Small intestine (tissue), 7 donors: ENCODE results near the gene PELI2. TPM values are rescaled to one million over a fixed set of nuclear protein-coding genes. Genes with fewer than 3 reads are reported as not detected.
A peak's percentile ranks its signal among the peaks of the same experiment; 100 is the strongest.

ENCODE experiments used
- DNase-seq, 2 donors: peaks; one replicate each; pipeline versions ENCODE4 v3.0.0 to v3.0.0-alpha.2; 2013
- FAIRE-seq: peaks from 2 replicates; lab custom pipeline; 2012; peaks lifted over from hg19 to GRCh38; lab: Jason Lieb, UNC
- H3K27ac ChIP-seq, 3 donors: one replicate each; pipeline ENCODE4 v1.5.1; 2013; ENCODE audit warnings: low read length in 2 of 3, mild to moderate bottlenecking in 2 of 3, control low read depth in 1 of 3, inconsistent platforms in 1 of 3, low read depth in 1 of 3, moderate library complexity in 1 of 3
- H3K27me3 ChIP-seq, 3 donors: one replicate each; pipeline ENCODE4 v1.6.1; 2013; ENCODE audit warnings: low read length in 3 of 3, inconsistent platforms in 1 of 3; ENCODE audit not compliant: control insufficient read depth in 3 of 3, insufficient read depth in 3 of 3
- H3K36me3 ChIP-seq, 3 donors: one replicate each; pipeline ENCODE4 v1.6.1; 2013; ENCODE audit warnings: low read length in 3 of 3, inconsistent platforms in 1 of 3, low read depth in 1 of 3, mild to moderate bottlenecking in 1 of 3, moderate library complexity in 1 of 3; ENCODE audit not compliant: control insufficient read depth in 3 of 3, insufficient read depth in 2 of 3
- H3K4me1 ChIP-seq, 3 donors: one replicate each; pipeline ENCODE4 v1.6.1; 2013; ENCODE audit warnings: low read length in 2 of 3, inconsistent platforms in 1 of 3, low read depth in 1 of 3, mild to moderate bottlenecking in 1 of 3, moderate library complexity in 1 of 3; ENCODE audit not compliant: control insufficient read depth in 3 of 3, insufficient read depth in 2 of 3
- H3K4me3 ChIP-seq, 3 donors: one replicate each; pipeline ENCODE4 v1.5.1; 2013; ENCODE audit warnings: low read length in 3 of 3, control low read depth in 1 of 3, inconsistent platforms in 1 of 3, low read depth in 1 of 3, mild to moderate bottlenecking in 1 of 3, moderate library complexity in 1 of 3
- H3K9me3 ChIP-seq, 2 donors: one replicate each; pipeline ENCODE4 v1.6.1; 2013; ENCODE audit warnings: low read depth in 1 of 2, low read length in 1 of 2; ENCODE audit not compliant: control insufficient read depth in 2 of 2, insufficient read depth in 1 of 2
- WGBS, 3 donors: extraction: QIAGEN DNeasy Blood & Tissue Kit; methylation state at CpG; one replicate each; pipeline ENCODE4 v1.1.7; 2013; 5-methylcytosine and 5-hydroxymethylcytosine counted together
- polyA plus RNA-seq, 4 donors: library from polyadenylated mRNA; stranded (reverse) in 3 of 4; unstranded in 1 of 4; fragments of 200-250 nt in 3 of 4; fragments of 120-200 nt in 1 of 4; gene quantifications; one replicate each; pipeline versions ENCODE4 v1.2.1 to v1.2.3, GENCODE V29; 2013
- donor health status: healthy with polysubstance abuse.
- donor health status: control.
- donor health status: control.
- donor health status: Bipolar disorder and iron deficiency.
- donor health status: healthy.

Gene PELI2
- polyA plus RNA-seq, 4 donors, result 4.4 to 19.5 (median 8.9) TPM

GRCh38 chr14:56333359-56334292 is 215.4 kb downstream of the PELI2 start:
- WGBS, 3 donors, result 64 to 73% (median 72%) methylated on average over 9 of the region's 9 CpGs
- FAIRE-seq, result no peak
- DNase-seq, result peak; percentile 25 to 30
- H3K9me3 ChIP-seq, result no peaks in the 10 kb centered on the region
- H3K36me3 ChIP-seq, result no peaks in the 10 kb centered on the region
- H3K27me3 ChIP-seq, result no peaks in the 10 kb centered on the region
- H3K4me3 ChIP-seq, result no peak overlapping the region
- H3K4me1 ChIP-seq, result peaks cover 0 to 5% (median 0%) of the 10 kb centered on the region in 3 donors
- H3K27ac ChIP-seq, result peak overlapping the region in 1 of 3 donors; percentile 90

- Histone ChIP-seq H3K9me3 (no peaks in the 10 kb centered on the region), H3K36me3 (no peaks in the 10 kb centered on the region), H3K27me3 (no peaks in the 10 kb centered on the region), H3K27ac (no peak overlapping the region), H3K4me3 (no peak overlapping the region), H3K4me1 (peaks cover 0 to 5% (median 0%) of the 10 kb centered on the region in 3 donors)
- FAIRE-seq, result no peak
- WGBS, 3 donors, result 76 to 86% (median 79%) methylated on average over 1 of the region's 1 CpG
- DNase-seq, result no peak
Observed at GRCh38 chr14:56334458-56334857, 216.2 kb downstream of the PELI2 start.

- 84 to 93% (median 90%) methylated on average over 4 of the region's 4 CpGs for WGBS, 3 donors
- DNase-seq, result no peak
Observed at GRCh38 chr14:56338674-56339073, 220.5 kb downstream of the PELI2 start.

GRCh38 chr14:56339855-56340701 is 221.9 kb downstream of the PELI2 start:
- 31 to 38% (median 35%) methylated on average over 9 of the region's 9 CpGs for WGBS, 3 donors
- no peaks in the 10 kb centered on the region for H3K36me3 ChIP-seq
- DNase-seq (peak; percentile 65 to 82), FAIRE-seq (no peak)
- no peaks in the 10 kb centered on the region for H3K4me1 ChIP-seq
- H3K27ac ChIP-seq, result peak overlapping the region in 1 of 3 donors; percentile 26
- H3K27me3 ChIP-seq, result no peaks in the 10 kb centered on the region
- no peaks in the 10 kb centered on the region for H3K9me3 ChIP-seq
- H3K4me3 ChIP-seq, result no peak overlapping the region

More at GRCh38 chr14:56338674-56339073, 220.5 kb downstream of the PELI2 start:
- Histone ChIP-seq H3K9me3 (no peaks in the 10 kb centered on the region), H3K27me3 (no peaks in the 10 kb centered on the region), H3K4me3 (no peak overlapping the region), H3K4me1 (no peaks in the 10 kb centered on the region), H3K27ac (no peak overlapping the region), H3K36me3 (no peaks in the 10 kb centered on the region)
- no peak for FAIRE-seq

GRCh38 chr14:56340932-56341331 is 222.7 kb downstream of the PELI2 start:
- Histone ChIP-seq H3K4me1 (no peaks in the 10 kb centered on the region), H3K27ac (no peak overlapping the region)
- no peak for DNase-seq

GRCh38 chr14:56341766-56342493 is 223.7 kb downstream of the PELI2 start:
- WGBS, 3 donors, result 53 to 74% (median 70%) methylated on average over 7 of the region's 7 CpGs
- Histone ChIP-seq H3K36me3 (no peaks in the 10 kb centered on the region), H3K27ac (peak overlapping the region in 1 of 3 donors; percentile 70), H3K4me3 (no peak overlapping the region), H3K4me1 (no peaks in the 10 kb centered on the region), H3K9me3 (no peaks in the 10 kb centered on the region), H3K27me3 (no peaks in the 10 kb centered on the region)
- no peak for DNase-seq
- no peak for FAIRE-seq

More at GRCh38 chr14:56340932-56341331, 222.7 kb downstream of the PELI2 start:
- H3K36me3 ChIP-seq, result no peaks in the 10 kb centered on the region
- WGBS, 3 donors, result 81 to 91% (median 86%) methylated on average over 1 of the region's 1 CpG
- no peak overlapping the region for H3K4me3 ChIP-seq
- FAIRE-seq, result no peak
- H3K9me3 ChIP-seq, result no peaks in the 10 kb centered on the region
- H3K27me3 ChIP-seq, result no peaks in the 10 kb centered on the region

- no peak overlapping the region for H3K4me3 ChIP-seq
- DNase-seq, result no peak
- no peaks in the 10 kb centered on the region for H3K9me3 ChIP-seq
- no peaks in the 10 kb centered on the region for H3K36me3 ChIP-seq
- FAIRE-seq, result no peak
- H3K27ac ChIP-seq, result peak overlapping the region in 1 of 3 donors; percentile 9
- no peaks in the 10 kb centered on the region for H3K27me3 ChIP-seq
- WGBS, 3 donors, result 49 to 63% (median 61%) methylated on average over 5 of the region's 5 CpGs
- H3K4me1 ChIP-seq, result no peaks in the 10 kb centered on the region
Observed at GRCh38 chr14:56342494-56342942, 224.3 kb downstream of the PELI2 start.
